Panc1 (cell line): ENCODE data around the gene ARHGAP33.

Experiments used
- CTCF ChIP-seq: fragments of 450-650 bp; IDR thresholded peaks from 2 replicates; pipeline ENCODE4 v1.5.1; 2017; ENCODE audit warnings: mild to moderate bottlenecking
- POLR2AphosphoS5 ChIP-seq: IDR thresholded peaks from 2 replicates; pipeline ENCODE4 v1.6.1; 2012; ENCODE audit warnings: mild to moderate bottlenecking, low read depth, low read length, moderate library complexity
- SIN3A ChIP-seq: IDR thresholded peaks from 2 replicates; pipeline ENCODE4 v1.6.1; 2012; ENCODE audit warnings: low read depth, mild to moderate bottlenecking, low read length, moderate library complexity, borderline replicate concordance; ENCODE audit not compliant: insufficient read depth
- TCF7L2 ChIP-seq: IDR thresholded peaks from 2 replicates; pipeline ENCODE4 v1.6.1; 2011; ENCODE audit warnings: mild to moderate bottlenecking, low read depth, low read length, inconsistent platforms
- TF ChIP-seq, protein P1 (sequence below), 2 experiments: IDR thresholded peaks; 2 replicates each; pipeline ENCODE4 v1.6.1; 2011 to 2012; ENCODE audit warnings: low read depth in 2 of 2, control low read depth in 1 of 2, low read length in 1 of 2, mild to moderate bottlenecking in 1 of 2, moderate library complexity in 1 of 2; ENCODE audit not compliant: insufficient read depth in 1 of 2

- no peak for TF ChIP-seq CTCF
- no peak for TF ChIP-seq POLR2AphosphoS5
- TF ChIP-seq, protein P1, sequence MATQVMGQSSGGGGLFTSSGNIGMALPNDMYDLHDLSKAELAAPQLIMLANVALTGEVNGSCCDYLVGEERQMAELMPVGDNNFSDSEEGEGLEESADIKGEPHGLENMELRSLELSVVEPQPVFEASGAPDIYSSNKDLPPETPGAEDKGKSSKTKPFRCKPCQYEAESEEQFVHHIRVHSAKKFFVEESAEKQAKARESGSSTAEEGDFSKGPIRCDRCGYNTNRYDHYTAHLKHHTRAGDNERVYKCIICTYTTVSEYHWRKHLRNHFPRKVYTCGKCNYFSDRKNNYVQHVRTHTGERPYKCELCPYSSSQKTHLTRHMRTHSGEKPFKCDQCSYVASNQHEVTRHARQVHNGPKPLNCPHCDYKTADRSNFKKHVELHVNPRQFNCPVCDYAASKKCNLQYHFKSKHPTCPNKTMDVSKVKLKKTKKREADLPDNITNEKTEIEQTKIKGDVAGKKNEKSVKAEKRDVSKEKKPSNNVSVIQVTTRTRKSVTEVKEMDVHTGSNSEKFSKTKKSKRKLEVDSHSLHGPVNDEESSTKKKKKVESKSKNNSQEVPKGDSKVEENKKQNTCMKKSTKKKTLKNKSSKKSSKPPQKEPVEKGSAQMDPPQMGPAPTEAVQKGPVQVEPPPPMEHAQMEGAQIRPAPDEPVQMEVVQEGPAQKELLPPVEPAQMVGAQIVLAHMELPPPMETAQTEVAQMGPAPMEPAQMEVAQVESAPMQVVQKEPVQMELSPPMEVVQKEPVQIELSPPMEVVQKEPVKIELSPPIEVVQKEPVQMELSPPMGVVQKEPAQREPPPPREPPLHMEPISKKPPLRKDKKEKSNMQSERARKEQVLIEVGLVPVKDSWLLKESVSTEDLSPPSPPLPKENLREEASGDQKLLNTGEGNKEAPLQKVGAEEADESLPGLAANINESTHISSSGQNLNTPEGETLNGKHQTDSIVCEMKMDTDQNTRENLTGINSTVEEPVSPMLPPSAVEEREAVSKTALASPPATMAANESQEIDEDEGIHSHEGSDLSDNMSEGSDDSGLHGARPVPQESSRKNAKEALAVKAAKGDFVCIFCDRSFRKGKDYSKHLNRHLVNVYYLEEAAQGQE (IDR thresholded peaks at IDR 0.05; ENCODE audit: insufficient read depth in 1 of 2, low read depth in 2 of 2, low read length in 1 of 2) = no peak
- no peak for TF ChIP-seq TCF7L2
- no peak for TF ChIP-seq SIN3A
These were observed 28.8 kb upstream of the ARHGAP33 start for GRCh38 chr19:35746531-35746930.
